B cell (primary cell): ENCODE data around the gene PDGFA. TPM values are rescaled to one million over a fixed set of nuclear protein-coding genes. Genes with fewer than 3 reads are reported as not detected.

Source experiments
- ATAC-seq: fragments of 200-7000 bp; cut with Tn5 transposase; one replicate; pipeline ENCODE4 v1.10.0; 2021; ENCODE audit warnings: low read depth, mild to moderate bottlenecking, moderate number of reproducible peaks, moderate library complexity
- CTCF ChIA-PET: fragments of 350-600 bp; sonication (Branson Sonifier 250); formaldehyde crosslinking; loops from one replicate; lab custom pipeline; 2021; ENCODE audit warnings: antibody characterized with exemption, inconsistent platforms; lab: Charles Lee
- POLR2A ChIA-PET: fragments of 350-600 bp; sonication (Branson Sonifier 250); formaldehyde crosslinking; loops from one replicate; lab custom pipeline; 2021; ENCODE audit warnings: antibody characterized with exemption; lab: Charles Lee
- DNase-seq: peaks from one replicate; pipeline ENCODE4 v3.0.0; 2013
- H2AFZ ChIP-seq: 2 replicates; pipeline ENCODE4 v1.6.1; 2012; ENCODE audit warnings: mild to moderate bottlenecking, low read depth, low read length; ENCODE audit not compliant: insufficient read depth, poor library complexity, severe bottlenecking
- H3K27ac ChIP-seq, 2 donors: 1 replicate in 1 of 2; 2 replicates in 1 of 2; pipeline ENCODE4 v1.5.1; 2012 to 2013; ENCODE audit warnings: low read length in 2 of 2, mild to moderate bottlenecking in 2 of 2, moderate library complexity in 1 of 2
- H3K27me3 ChIP-seq, 4 experiments: fragments of 200-600 bp in 1 of 4; sonication (generic) in 1 of 4; replicated peaks in 1 of 4; 1 replicate in 2 of 4; 2 replicates in 2 of 4; pipeline versions ENCODE4 v1.6.1 to v1.7.0; 2013 to 2016; ENCODE audit warnings: low read length in 3 of 4, mild to moderate bottlenecking in 2 of 4, mixed read lengths in 1 of 4, moderate library complexity in 1 of 4; ENCODE audit not compliant: insufficient read depth in 4 of 4, control insufficient read depth in 3 of 4; ENCODE audit errors: control extremely low read depth in 1 of 4
- H3K36me3 ChIP-seq, 2 experiments: replicated peaks in 1 of 2; 1 replicate in 1 of 2; 2 replicates in 1 of 2; pipeline versions ENCODE4 v1.6.1 to v1.7.1; 2013; ENCODE audit warnings: low read length in 1 of 2; ENCODE audit not compliant: insufficient read depth in 2 of 2, control insufficient read depth in 1 of 2; ENCODE audit errors: control extremely low read depth in 1 of 2, extremely low read depth in 1 of 2
- H3K4me1 ChIP-seq, 2 donors: fragments of 200-600 bp in 1 of 2; sonication (generic) in 1 of 2; 1 replicate in 1 of 2; 2 replicates in 1 of 2; pipeline versions ENCODE4 v1.5.1 to v1.6.1; 2013 to 2017; ENCODE audit warnings: low read length in 2 of 2; ENCODE audit not compliant: control insufficient read depth in 2 of 2, insufficient read depth in 2 of 2
- H3K4me2 ChIP-seq: replicated peaks from 2 replicates; pipeline ENCODE3; 2012; ENCODE audit warnings: mild to moderate bottlenecking, low read depth, low read length; ENCODE audit not compliant: poor library complexity, severe bottlenecking
- H3K4me3 ChIP-seq, 5 experiments: fragments of 200-600 bp in 1 of 5; sonication (generic) in 1 of 5; 1 replicate in 3 of 5; 2 replicates in 2 of 5; pipeline versions ENCODE4 v1.5.1 to v1.7.0; 2011 to 2016; ENCODE audit warnings: low read length in 4 of 5, mild to moderate bottlenecking in 4 of 5, low read depth in 2 of 5, control low read depth in 1 of 5, moderate library complexity in 1 of 5; ENCODE audit not compliant: insufficient read depth in 1 of 5; ENCODE audit errors: control extremely low read depth in 1 of 5, extremely low read depth in 1 of 5
- H3K79me2 ChIP-seq: fragments of 200-600 bp; sonication (generic); one replicate; pipeline ENCODE4 v1.6.0; 2016; ENCODE audit warnings: low read length; ENCODE audit not compliant: control insufficient read depth, insufficient read depth
- H3K9ac ChIP-seq: fragments of 200-600 bp; sonication (generic); 2 replicates; pipeline ENCODE4 v1.6.1; 2017; ENCODE audit warnings: mild to moderate bottlenecking, low read length, moderate library complexity
- H3K9me3 ChIP-seq, 3 donors: one replicate each; pipeline versions ENCODE4 v1.6.1 to v1.7.1; 2013; ENCODE audit warnings: low read length in 2 of 3; ENCODE audit not compliant: control insufficient read depth in 2 of 3, insufficient read depth in 1 of 3; ENCODE audit errors: control extremely low read depth in 1 of 3
- H4K20me1 ChIP-seq: 2 replicates; pipeline ENCODE4 v1.6.0; 2012; ENCODE audit warnings: mild to moderate bottlenecking, low read length; ENCODE audit not compliant: insufficient read depth, control insufficient read depth, poor library complexity, severe bottlenecking
- H3K27ac Mint-ChIP-seq: one replicate; pipeline ENCODE4 v1.8.0; 2021; ENCODE audit warnings: mixed read lengths
- H3K27me3 Mint-ChIP-seq: one replicate; pipeline ENCODE4 v1.8.0; 2021; ENCODE audit warnings: mixed read lengths
- H3K4me1 Mint-ChIP-seq: one replicate; pipeline ENCODE4 v1.8.0; 2021; ENCODE audit warnings: mixed read lengths
- H3K4me3 Mint-ChIP-seq: one replicate; pipeline ENCODE4 v1.8.0; 2021; ENCODE audit warnings: mixed read lengths
- H3K9me3 Mint-ChIP-seq: one replicate; pipeline ENCODE4 v1.8.0; 2022; ENCODE audit warnings: mixed read lengths; ENCODE audit not compliant: insufficient read depth
- EZH2 ChIP-seq: IDR thresholded peaks from 2 replicates; pipeline ENCODE4 v1.6.1; 2012; ENCODE audit warnings: borderline replicate concordance, low read depth, mild to moderate bottlenecking, moderate library complexity, low read length; ENCODE audit not compliant: insufficient read depth, poor library complexity, severe bottlenecking
- WGBS: methylation state at CpG from one replicate; pipeline ENCODE4 v1.1.5; 2013; ENCODE audit warnings: missing lambda C conversion rate; ENCODE audit not compliant: insufficient coverage; 5-methylcytosine and 5-hydroxymethylcytosine counted together
- intact Hi-C: fragments of 100-400 bp; cut with micrococcal nuclease; formaldehyde crosslinking; loops from one replicate; pipeline ENCODE4 v1.10.0; 2022
- polyA plus RNA-seq: library from polyadenylated mRNA; depleted of rRNA; stranded (reverse); fragments of >200 nt; gene quantifications from 2 replicates; pipeline ENCODE4 v1.2.3, GENCODE V29; 2012
- total RNA-seq, 2 donors: library from RNA; stranded (reverse); fragments of 120-200 nt in 1 of 2; gene quantifications; 1 replicate in 1 of 2; 2 replicates in 1 of 2; pipeline versions ENCODE4 v1.2.3 to v1.2.4, GENCODE V29; 2013 to 2022
- TF ChIP-seq, protein P1 (sequence below): fragments of 200-600 bp; IDR thresholded peaks from one replicate; pipeline ENCODE4 v1.8.0; 2022; ENCODE audit warnings: antibody characterized with exemption, mild to moderate bottlenecking

PDGFA gene
- total and polyA plus RNA-seq, 2 donors (not counting 1 experiment from before 2014, with no cell fraction given), result 0.36 to 1.5 TPM

DNA sequence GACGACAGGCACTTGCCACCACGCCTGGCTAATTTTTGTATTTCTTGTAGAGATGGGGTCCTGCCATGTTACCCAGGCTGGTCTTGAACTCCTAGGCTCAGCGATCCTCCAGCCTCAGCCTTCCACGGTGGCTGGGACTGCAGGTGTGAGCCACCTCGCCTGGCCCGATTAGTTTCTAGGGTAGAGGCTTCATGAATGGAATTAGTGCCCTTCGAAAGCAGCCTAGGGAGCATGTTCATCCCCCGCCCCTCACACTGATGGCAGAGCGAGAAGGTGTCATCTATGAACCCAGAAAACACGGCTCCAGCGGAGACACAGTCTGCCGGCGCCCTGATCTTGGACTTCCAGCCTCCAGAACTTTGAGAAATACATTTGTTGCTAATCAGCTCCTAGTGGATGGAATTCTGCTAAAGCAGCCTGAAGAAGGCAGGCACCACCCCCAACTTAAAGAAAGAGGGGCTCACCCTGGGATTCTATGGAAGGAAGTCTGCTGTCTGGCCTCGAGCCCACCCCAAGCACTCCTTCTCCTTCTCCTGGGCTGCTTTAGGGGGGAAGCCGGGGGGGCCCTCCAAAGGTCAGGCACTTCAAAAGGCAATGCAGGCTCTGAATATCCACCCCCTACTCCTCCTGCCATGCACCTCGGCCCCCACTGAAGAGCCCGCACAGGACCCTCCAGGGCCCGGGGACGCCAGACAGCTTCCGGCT lies 10.1 kb downstream of the PDGFA start:
- H3K79me2 ChIP-seq, result no peaks in the 10 kb centered on the region
- no peak for TF ChIP-seq EZH2
- TF ChIP-seq, protein P1, sequence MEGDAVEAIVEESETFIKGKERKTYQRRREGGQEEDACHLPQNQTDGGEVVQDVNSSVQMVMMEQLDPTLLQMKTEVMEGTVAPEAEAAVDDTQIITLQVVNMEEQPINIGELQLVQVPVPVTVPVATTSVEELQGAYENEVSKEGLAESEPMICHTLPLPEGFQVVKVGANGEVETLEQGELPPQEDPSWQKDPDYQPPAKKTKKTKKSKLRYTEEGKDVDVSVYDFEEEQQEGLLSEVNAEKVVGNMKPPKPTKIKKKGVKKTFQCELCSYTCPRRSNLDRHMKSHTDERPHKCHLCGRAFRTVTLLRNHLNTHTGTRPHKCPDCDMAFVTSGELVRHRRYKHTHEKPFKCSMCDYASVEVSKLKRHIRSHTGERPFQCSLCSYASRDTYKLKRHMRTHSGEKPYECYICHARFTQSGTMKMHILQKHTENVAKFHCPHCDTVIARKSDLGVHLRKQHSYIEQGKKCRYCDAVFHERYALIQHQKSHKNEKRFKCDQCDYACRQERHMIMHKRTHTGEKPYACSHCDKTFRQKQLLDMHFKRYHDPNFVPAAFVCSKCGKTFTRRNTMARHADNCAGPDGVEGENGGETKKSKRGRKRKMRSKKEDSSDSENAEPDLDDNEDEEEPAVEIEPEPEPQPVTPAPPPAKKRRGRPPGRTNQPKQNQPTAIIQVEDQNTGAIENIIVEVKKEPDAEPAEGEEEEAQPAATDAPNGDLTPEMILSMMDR, result no peak
- no peak overlapping the region for H3K4me3 Mint-ChIP-seq

DNA sequence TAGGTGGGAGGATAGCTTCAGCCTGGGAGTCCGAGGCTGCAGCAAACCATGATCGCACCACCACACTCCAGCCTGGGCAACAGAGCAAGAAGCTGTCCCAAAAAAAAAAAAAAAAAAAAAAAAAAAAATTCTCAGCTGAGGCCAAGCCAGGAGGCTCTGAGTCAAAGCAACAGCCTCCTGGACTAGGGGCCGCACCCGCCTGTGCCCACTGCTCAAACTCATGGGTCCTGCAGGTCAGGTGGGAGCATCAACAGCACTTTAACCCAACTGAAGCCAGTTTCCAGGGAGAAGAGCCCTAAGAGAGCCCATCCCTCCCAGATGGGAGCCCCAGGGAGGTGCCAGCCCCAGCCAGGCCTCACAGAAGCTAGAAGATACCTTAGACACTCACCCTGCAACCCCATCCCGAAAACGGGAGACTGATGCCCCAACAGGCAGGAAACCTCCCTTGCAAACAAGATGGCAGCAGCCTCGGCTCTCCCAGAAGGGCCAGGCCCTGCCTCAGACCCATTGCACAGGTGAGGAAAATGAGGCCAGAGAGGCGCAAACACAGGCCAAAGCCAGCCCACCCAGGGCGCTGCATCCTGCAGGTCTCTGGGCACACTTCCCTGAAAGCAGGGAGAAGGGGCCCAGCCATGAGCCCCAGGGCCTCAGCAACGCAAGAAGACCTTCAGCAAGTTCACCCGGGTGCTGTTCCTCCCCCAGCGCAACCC lies 11.0 kb downstream of the PDGFA start:
- no peaks in the 10 kb centered on the region for H4K20me1 ChIP-seq
- H3K4me3 ChIP-seq, result no peak overlapping the region
- intact Hi-C loops, result no loop called here
- H3K27ac ChIP-seq, result no peak overlapping the region
- TF ChIP-seq EZH2, result no peak
- TF ChIP-seq, protein P1, result no peak
- no peaks in the 10 kb centered on the region for H3K36me3 ChIP-seq
- no peak overlapping the region for H2AFZ ChIP-seq
- no peak overlapping the region for H3K9ac ChIP-seq
- ChIA-PET CTCF (no interaction called here), POLR2A (no interaction called here)
- H3K79me2 ChIP-seq, result no peaks in the 10 kb centered on the region
- ATAC-seq (no peak), DNase-seq (no peak)
- Mint-ChIP-seq H3K4me1 (no peaks in the 10 kb centered on the region), H3K27me3 (no peaks in the 10 kb centered on the region), H3K4me3 (no peak overlapping the region), H3K9me3 (no peaks in the 10 kb centered on the region), H3K27ac (no peak overlapping the region)
- no peaks in the 10 kb centered on the region for H3K27me3 ChIP-seq
- H3K9me3 ChIP-seq, result no peaks in the 10 kb centered on the region
- no peak overlapping the region for H3K4me2 ChIP-seq
- WGBS, result 90% methylated on average over 10 of the region's 12 CpGs
- H3K4me1 ChIP-seq, result no peaks in the 10 kb centered on the region

More for the DNA sequence above, 10.1 kb downstream of the PDGFA start:
- no peaks in the 10 kb centered on the region for H3K27me3 ChIP-seq
- H3K9ac ChIP-seq, result no peak overlapping the region
- ATAC-seq (no peak), DNase-seq (no peak)
- H3K27ac ChIP-seq, result no peak overlapping the region
- CTCF ChIA-PET, result no interaction called here
- 97% methylated on average over 15 of the region's 20 CpGs for WGBS
- H2AFZ ChIP-seq, result no peak overlapping the region
- H3K9me3 ChIP-seq, result no peaks in the 10 kb centered on the region
- no peaks in the 10 kb centered on the region for H3K4me1 Mint-ChIP-seq
- no peak overlapping the region for H3K27ac Mint-ChIP-seq
- H4K20me1 ChIP-seq, result no peaks in the 10 kb centered on the region
- H3K27me3 Mint-ChIP-seq, result peaks cover 3% of the 10 kb centered on the region
- H3K4me3 ChIP-seq, result no peak overlapping the region
- POLR2A ChIA-PET, result no interaction called here
- H3K4me1 ChIP-seq, result no peaks in the 10 kb centered on the region
- H3K4me2 ChIP-seq, result no peak overlapping the region
- H3K36me3 ChIP-seq, result no peaks in the 10 kb centered on the region
- no peaks in the 10 kb centered on the region for H3K9me3 Mint-ChIP-seq
- intact Hi-C loops, result no loop called here
